ENCODE data around the gene SHC2.
"Not testable (repeated sequence)": the region's sequence is repeated elsewhere in the genome, so short reads cannot be mapped to it uniquely, and the experiment has no call there.

The SHC2 gene

DNA sequence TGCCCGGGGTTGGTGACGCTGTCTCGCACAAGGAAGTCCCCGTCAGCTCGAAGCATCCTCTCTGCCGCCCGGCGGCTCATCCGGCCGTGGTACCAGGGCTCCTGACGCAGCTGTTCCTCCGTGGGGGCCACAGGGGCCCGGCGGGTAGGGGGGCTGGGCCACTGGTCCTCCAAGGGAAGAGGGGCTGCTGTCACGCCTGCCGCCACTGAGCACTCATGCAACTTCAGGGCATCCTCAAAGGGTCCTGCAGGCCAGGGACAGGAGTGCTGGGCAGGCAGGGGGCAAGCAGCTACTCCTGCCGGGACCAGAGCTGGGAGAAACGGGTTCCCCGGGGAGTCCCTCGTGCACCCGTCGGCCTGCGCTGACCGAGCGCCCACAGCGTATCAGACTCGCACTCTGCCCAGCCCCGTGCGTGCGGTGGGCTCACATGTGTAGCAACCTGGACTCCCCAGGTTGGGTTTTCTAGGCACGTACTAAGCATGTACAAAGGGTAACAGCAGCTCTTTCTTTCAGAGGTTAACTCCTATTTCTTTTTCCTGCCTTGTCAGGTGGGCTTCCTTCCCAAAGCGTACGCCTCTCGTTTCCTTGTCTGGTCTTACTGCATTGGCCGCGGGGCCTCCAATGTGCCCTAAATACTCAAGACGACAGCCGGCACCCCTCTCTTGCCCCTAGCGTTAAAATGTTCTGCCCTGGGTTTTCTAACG, 38.5 kb downstream of the SHC2 start:
- no peak for DNase-seq

DNA sequence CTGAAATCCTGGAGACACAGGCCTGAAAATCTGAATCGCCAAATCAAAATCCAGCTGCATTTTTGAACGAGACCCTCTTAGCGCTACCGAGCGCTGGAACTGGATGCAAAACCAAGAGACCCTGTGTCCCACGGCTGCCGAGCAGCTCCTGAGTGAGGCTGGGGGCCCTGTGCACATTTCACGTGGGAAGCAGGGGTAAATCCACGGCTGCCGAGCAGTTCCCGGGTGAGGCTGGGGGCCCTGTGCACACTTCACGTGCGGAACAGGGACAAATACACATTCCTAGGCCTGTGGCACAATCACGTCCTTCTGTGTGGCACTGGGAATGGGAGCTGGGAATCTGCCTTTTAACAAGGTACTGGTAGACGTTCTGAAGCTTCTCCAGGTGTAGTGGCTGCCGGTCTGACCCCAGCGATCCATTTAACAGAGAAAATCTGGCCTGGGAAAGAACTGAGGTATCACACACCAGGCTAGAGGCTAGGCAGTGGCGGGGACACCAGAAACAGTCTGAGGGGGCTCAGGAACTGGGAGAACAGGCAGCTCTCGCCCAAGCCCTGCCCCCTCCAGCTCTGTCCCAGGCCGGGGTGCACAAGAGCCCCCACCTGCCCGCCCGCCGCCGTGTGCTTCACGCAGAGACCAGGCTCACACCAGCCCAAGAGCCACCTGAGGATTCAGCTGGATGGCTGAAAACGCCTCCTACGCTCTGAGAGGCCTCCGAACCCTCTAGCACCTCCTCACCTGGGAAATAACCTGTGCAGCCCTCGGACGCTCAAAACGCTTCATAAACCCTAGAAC, 40.9 kb downstream of the SHC2 start:
- no peak for DNase-seq

DNA sequence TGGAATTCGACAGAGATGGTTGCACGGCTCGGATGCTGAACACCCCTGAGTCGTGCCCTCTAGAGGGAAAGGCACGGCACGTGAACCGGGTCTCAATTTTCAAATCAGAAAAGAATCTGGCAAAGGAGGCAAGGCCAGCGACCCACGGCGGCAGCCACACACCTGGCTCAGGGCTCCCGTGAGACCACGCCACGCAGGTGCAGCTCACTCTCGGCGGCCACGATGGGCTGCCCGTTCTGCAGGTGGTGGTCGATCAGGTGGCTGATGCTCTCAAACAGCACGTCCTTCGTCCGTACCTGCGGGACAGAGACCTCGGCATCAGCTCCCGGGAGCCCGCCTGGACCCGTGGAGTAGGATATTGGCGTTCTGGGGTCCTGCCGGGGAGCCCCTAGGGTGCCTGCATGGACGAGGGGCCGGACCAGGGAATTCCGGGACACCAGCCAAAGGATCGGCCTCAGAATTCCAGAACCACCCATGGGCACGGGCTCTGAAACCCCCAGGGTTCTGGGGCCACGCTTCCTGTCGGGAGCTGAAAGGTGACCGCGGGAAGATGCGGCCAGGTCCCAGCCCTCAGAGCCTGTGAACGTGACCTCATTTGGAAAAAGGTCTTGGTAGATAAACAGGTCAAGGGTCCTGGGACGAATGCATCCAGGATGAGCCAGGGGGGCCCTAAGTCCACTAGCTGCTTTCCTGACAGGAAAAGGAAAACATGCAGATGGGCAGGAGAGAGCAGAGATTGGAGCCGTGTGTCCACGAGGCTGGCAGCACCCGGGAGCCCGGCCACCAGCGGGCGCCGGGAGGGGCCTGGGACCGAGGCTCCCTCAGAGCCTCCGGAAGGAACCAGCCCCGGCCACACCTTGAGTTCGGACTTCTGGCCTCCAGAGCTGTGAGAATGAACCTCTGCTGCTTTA, 41.8 kb downstream of the SHC2 start:
- no peak for DNase-seq

DNA sequence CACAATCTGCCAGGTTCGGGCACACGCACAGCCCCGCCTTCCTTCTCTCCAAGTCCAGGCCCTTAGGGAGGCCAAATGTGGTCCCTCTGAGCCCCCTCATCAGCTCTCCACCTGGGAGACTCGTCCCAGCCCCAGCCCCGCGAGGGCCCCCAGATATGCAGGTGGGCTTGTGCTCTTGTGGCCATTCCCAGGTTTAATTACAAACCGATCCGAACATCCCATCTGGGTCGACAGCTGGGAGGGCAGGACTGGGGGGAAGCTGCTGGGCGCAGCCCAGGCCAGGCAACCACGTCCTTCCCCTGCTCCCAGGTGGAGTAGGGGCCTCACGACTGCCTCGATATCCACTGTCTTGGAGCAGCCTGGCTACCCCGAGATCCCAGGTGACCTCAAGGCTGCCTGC, 44.4 kb downstream of the SHC2 start:
- DNase-seq, result no peak

DNA sequence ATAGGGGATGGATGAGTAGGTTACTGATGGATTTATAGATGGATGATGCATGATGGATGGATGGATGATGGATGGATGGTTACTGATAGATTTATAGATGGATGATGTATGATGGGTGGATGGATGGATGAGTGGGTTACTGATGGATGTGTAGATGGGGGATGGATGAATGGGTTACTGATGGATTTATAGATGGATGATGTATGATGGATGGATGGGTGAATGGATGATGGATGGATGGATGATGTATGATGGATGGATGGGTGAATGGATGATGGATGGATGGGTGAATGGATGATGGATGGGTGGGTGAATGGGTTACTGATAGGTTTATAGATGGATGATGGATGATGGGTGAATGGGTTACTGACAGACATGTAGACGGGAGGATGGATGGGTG, 45.5 kb downstream of the SHC2 start:
- no peak for DNase-seq

DNA sequence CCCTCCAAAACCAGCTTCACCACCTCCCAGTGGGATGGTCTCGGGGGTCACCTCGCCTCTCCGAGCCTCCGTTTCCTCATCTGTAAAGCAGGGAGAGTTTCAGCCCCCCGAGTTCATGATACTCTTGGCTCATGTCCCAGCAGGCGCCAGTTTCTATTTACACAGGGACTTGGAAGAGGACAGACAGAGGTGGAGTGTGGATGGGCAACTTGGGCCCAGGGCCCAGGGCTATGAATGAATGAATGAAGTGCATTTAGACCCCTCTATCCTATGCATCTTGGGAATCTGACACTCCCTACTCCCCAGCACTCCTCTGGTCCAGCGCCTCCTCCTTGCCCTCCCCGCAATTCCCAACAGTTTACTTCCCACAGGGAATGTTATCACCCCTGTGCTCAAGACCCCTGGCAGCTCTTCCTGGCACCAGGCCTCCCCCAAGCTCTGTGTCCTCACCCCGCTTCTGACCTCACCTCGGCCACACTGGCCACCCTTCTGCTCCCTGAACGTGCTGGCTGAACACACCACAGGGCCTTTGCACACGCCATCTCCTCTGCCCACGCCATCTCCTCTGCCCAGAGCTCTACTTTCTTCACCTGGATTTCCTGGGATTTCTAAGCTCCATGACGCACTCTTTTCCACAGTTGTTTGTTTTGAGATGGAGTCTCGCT, 46.9 kb downstream of the SHC2 start:
- DNase-seq, result no peak

DNA sequence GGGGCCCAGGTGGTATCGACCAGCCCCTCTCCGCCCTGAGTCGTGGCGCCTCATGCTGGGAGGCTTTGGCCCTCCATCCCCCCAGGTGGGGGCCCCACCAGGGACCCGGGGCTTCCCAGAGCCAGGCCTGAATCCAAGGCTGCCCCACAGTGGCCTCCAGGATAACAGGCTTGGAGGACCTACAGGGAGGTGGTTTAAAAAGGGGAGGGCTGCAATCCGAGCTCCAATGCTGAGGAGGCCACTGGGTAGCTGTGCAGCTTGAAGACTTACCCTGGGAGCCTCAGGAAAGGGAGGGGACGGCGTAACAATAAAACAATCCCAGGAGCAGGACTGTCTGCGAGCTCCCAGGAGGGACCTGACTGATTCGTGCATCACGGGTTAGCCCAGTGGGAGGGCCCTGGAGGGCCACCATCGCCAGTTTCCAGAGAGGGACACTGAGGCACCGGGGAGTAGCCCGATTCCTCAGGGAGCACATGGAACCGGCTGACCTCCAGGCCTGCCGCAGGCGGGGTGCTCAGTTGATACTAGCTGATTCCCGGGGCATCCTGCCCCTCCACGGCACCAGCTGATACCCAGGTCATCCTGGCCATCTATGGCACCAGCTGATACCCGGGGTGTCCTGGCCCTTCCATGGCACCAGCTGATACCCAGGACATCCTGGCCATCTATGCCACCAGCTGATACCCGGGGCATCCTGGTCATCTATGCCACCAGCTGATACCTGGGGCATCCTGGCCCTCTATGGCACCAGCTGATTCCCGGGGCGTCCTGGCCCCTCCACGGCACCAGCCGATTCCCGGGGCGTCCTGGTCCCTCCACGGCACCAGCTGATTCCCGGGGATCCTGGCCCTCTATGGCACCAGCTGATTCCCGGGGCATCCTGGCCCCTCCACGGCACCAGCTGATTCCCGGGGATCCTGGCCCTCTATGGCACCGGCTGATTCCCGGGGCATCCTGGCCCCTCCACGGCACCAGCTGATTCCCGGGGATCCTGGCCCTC, 48.2 kb downstream of the SHC2 start:
- no peak for DNase-seq

DNA sequence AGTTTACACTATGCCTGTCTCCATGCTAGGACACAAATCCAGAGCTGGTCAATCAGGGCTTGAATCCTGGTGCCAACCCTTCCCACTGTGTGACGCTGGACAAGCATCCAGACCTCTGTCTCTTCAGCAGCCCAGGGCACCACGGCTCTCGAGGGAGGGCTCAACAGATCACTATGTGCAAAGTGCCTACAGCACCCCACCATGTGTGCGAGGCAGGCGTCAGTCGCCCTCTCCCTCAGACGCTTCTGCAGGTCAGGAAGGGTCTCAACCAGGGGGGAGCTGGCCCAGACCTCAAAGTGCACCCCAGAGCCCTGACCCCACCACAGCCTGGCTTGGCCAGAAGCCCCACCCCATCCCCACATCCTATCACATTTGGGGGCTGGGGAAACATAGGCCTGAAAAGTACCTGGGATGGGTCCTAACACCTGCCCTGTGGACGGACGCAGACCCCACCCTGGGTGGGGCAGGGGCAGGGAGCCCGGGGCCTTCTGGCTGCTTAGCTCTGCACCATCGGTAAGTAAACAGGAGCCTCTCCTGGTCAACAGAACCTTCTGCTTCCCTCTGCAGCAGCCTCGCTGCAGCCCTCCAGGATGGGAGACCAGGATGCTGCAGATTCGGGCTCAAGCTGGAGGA, 49.0 kb downstream of the SHC2 start:
- no peak for DNase-seq

DNA sequence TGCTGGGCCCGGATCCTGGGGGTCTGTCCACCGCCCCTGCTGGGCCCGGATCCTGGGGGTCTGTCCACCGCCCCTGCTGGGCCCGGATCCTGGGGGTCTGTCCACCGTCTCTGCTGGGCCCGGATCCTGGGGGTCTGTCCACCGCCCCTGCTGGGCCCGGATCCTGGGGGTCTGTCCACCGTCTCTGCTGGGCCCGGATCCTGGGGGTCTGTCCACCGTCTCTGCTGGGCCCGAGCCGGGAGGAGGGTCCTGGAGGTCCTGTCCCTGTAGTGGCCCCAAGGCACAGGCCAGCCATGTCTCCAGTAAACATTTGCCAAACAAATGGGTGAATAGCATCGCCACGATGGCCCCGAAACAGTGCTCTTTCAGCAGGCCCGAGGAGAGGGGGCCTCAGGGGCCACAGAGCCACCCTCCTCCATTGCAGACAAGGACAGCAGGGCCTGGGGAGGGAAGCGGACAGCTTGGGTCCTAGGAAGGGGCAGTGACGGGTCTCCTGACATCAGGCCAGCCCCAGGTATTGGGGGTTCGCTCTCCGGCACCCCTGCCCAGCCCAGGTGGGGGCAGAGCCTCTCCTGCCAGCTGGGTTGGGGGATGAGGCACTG, 49.6 kb downstream of the SHC2 start:
- DNase-seq, result not testable (repeated sequence)

DNA sequence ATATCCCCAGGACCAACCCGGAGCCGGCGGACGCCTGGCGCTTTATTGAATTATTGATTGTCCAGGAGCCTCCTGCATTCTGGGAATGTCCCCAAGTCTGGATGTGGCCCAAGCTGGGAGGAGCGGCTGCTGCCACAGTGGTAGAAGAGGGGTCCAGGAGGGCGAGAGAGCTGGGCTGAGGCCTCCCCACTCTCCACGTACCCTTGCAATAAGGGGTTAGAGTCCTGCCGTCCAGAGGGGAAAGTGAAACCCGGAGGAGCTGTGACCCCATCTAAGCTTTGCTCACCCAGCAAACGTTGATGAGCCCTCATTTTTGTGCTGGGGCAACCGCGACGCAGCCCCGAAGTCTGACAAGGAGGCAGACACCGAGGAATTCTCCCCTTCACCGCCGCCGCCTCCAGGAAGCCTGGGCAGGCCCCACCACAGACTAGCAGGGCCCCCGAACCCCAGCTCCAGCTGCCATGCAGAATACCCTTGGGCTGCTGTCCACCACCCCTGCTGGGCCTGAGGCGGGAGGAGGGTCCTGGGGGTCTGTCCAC, 50.5 kb downstream of the SHC2 start:
- no peak for DNase-seq

DNA sequence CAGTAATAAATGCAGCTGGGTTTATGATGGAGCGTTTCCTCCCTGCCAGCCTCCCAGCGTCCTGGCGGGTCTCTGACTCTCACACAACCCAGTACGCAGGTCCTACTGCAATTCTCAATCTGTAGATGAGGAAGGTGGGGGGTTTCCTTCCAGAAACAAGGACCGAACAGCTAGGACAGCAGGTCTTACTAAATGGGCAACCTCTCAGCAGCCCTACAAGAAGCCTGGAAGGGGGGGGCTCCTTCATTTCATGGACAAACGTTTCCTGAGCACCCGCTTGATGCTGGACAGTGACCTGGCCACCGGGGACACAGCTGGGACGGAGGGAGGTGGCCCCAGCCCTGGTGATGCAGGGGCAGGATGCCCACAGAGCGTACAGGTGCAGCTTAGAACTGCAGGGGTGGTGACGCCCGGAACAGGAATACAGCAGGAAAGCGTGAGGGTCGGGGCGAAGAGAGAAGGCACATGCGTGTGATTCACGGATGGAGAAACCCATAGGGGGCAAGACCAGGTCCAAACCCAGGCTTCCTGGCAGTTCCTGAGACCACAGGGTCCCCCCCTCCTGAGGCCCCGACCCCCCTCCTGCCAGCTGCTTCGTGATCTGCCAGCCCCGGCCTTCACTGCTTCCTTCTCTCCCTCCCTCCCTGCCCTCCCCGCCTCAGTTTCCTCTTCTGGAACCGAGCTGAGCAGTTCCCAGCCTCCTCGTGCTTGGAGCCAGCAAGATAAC, 51.2 kb downstream of the SHC2 start:
- no peak for DNase-seq

DNA sequence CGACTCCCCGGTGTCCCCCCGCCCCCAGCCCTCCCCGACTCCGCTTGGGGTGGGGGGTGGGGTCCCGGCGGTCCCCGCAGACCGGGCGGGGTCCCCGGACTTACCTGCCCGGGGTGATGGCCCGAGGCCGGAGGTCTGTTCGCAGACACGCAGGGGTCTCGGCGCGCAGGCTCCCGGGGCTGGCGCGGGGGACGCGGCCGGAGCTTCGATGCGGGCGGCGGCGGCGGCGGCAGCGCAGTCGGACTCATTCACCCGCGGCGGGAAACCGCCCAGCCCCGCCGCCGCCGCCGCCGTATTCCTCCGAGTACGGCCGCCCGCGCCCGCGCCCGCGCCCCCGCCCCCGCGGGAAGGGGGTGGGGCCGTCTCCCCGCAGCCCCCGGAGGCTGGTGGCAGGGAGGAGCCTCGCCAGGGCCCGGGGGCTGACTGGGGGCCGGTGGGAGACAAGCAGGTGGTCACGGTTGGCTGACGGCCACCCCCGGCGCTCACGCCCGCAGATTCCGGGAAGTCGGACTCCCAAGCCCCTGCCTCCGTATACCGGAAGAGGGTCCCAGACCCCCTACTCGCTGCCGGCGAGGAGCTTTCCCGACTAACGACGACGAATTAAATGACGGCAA, 51.8 kb downstream of the SHC2 start, which contains the start of gene C2CD4C:
C2CD4C (minus strand) TSS at position 246 of the 614 bp plus-strand sequence. CDS start 786 bp downstream, outside the sequence.
- DNase-seq, result no peak

DNA sequence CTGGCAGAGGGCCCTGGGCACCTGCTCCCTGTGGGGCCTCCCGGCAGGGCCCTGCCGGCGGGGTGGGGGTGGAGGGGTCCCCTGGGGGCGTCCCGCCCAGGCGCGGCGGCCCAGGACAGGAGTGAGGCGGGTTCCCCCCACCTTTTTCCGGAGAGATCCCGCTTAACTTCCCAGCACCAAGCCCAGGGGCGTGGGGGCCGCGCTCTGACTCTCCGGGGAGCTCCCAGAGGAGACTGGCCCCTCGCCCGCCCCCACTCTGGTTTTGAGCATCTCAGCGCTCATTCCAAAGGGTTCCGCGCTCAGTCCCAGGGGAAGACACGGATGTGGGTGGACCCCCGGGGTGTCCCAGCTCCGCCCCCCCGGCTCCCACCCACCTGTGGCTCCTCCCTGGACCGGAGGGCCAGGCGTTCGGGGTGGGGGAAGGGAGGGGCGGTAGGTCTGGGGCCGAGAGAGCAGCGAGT, 52.4 kb downstream of the SHC2 start:
- no peak for DNase-seq

DNA sequence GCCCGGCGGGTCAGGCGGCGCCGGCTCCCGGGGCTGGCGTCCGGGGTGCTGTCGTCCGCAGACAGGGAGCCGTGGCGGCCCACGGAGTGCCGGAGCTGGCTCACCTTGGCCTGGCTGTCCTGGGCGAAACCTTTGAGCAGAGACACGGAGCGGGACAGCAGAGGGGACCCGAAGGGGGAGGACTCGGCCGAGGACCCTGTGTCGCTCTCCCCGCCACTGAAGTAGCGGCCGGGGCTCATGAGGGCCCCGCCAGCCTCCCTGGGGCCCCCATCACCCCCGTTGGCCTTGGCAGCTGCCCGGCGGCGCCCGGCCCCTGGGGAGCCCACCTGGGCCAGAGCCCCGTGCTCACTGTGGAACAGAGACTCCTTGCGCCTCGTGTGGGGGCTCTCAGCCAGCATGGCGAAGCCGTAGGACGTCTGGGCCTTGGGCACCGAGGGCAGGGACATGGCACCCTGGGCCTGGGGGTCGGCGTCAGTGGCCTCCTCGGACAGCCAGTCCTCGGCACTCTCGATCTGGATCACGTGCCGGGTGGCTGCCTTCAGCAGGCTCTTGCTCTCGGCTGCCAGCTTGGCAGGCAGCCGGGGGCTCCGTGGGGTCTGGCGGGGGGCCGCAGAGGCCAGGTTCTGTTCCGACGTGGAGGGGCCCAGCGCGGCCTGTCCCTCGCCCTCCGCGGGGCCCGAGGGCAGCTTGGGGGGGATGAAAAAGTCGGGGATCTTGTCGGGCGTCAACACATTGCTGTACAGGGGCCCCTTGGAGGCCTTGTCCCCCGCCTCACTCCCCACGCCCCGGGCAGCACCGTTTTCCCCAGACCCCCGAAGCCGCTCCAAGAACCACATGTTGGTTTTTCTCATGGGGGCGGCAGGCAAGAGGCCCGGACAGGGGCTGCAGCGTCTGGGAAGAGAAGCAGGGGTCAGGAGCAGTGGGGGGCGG, 53.1 kb downstream of the SHC2 start:
- DNase-seq, result no peak

DNA sequence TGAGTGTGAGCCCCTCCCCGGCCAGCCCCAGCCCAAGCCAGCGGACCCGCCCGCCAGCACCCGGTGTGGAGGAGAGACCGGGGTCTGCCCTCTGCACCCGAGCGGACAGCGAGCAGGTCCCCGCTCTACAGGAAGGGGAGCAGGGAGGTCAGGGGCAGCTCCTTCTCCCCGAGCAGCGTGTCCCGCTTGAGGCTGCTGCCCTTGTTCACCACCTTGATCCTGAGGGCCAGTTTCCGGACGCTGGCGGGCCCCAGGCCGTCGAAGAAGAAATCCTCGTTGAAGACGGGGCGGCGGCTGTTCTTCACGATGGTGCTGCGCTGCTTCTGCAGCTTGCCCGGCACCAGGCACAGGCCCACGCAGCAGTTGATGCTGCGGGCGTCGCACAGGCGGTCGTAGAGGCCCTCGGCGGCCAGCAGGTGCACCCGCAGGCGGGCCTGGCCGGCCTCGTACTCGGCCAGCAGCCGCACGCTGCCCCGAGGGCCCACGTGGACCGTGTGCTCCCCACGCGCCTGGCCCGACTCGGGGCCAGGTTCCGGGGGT, 53.8 kb downstream of the SHC2 start:
- DNase-seq, result no peak

DNA sequence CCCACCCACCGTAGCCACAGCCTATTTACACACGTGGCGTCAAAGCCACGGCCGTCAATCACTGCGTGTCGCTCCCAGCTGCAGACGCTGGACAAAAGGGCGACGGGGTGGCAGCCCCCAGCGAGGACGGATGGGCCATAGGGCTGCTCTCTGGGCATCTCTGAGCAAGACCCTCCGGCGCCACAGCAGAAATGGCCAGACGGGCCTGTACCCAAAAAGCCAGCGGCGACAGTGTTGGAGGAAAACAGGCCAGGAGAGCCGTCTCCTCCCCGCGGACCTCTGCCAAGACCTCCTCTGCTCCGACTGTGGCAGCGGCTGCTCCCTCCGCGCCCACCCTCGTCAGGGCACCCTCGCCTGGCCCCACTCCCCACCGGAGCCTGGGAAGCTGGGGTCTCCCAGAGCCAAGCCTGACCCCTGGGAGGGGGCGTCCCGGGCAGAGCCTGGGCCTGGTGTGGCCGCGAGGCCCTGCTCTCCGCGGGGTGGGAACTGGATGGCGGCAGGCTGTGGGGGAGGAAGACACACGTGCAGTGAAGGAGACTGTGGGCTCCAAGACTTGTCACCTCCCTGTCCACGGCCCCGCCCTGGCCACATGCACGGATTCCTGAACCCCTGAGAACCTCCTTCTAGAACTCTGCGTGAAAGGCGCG, 54.6 kb downstream of the SHC2 start:
- no peak for DNase-seq

Data from amniotic stem cell (primary cell).